GM21367 (cell line): ENCODE data around the gene NUDT22.

Experiments used
- ATAC-seq: cut with Tn5 transposase; IDR thresholded peaks from one replicate; pipeline ENCODE4 v1.9.1; 2021; ENCODE audit not compliant: unreplicated experiment

Gene NUDT22

GRCh38 chr11:64268893-64269539, 42.9 kb downstream of the NUDT22 start:
- peak; percentile 14 for ATAC-seq

DNA sequence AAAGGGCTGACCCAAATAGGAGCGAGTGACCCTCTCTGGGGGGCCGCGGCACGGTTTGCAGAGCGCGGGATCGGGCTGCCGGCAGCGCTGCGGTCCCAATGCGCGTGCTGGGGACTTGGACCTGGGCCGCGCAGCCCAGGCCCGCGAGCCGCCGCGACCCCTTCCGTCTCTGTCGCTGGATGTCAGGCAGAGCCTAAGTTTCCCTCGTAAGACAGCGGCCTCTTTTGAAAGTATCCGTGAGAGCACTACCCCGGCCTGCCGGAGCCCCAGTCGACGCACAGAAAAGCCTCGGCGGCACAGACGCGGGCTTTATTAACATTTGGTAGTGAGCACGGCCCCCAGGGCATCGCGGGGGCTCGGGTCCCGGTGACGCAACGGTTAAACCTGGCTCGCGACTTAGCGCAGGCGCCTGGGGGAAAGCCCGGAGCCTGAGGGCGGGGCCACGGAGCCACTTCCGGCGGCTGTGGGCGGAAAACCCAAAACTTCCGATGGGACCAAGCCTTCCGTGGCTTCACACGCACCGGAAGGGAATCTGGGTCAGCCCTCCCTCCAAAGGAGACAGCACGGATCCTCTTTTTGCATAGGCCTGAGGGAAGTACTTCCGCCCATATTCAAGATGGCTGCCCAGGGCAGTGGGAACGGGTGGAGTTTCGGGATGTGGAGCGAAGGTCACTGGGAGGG, 43.6 kb downstream of the NUDT22 start:
- ATAC-seq: peak; percentile 43

GRCh38 chr11:64275031-64275800, 49.1 kb downstream of the NUDT22 start:
- no peak for ATAC-seq

- no peak for ATAC-seq
Observed at GRCh38 chr11:64275841-64276240, 49.8 kb downstream of the NUDT22 start.

- no peak for ATAC-seq
Observed at GRCh38 chr11:64276653-64277431, 50.8 kb downstream of the NUDT22 start.

DNA sequence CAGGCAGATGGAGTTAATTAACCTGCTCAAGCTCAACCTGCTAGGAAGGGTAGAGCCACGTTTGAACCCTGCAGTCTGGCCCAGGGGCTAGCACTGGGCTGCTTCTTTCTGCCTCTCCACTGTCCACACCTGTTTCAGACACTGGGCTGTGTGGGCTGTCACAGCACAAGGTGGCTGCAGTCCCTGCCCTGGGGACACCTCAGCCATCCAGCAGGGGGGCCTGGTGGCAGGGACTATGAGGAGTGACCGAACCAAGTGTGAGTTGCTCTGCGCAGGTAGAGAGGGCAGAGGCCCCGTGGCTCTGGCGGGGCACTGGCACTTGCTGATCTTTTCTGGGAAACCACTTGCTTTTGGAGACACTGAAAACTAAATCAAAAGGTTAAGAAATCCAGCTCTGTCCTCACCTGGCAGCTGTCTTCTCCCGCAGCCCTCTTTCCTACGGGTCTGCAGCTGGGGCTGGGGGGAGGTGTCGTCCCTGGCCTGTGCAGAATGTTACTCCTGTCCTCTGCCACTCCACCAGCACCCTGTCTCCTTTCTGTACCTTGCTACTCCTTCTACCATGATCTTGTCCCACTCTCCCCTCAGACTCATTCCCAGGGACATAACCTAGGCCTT, 52.6 kb downstream of the NUDT22 start:
- no peak for ATAC-seq
